Measurements from ENCODE around the gene PATZ1. TPM values are rescaled to one million over a fixed set of nuclear protein-coding genes. Genes with fewer than 3 reads are reported as not detected.
A peak's percentile ranks its signal among the peaks of the same experiment; 100 is the strongest.

The PATZ1 gene
- total RNA-seq, 1 donor from 2014 or later, result 60.7 TPM

DNA sequence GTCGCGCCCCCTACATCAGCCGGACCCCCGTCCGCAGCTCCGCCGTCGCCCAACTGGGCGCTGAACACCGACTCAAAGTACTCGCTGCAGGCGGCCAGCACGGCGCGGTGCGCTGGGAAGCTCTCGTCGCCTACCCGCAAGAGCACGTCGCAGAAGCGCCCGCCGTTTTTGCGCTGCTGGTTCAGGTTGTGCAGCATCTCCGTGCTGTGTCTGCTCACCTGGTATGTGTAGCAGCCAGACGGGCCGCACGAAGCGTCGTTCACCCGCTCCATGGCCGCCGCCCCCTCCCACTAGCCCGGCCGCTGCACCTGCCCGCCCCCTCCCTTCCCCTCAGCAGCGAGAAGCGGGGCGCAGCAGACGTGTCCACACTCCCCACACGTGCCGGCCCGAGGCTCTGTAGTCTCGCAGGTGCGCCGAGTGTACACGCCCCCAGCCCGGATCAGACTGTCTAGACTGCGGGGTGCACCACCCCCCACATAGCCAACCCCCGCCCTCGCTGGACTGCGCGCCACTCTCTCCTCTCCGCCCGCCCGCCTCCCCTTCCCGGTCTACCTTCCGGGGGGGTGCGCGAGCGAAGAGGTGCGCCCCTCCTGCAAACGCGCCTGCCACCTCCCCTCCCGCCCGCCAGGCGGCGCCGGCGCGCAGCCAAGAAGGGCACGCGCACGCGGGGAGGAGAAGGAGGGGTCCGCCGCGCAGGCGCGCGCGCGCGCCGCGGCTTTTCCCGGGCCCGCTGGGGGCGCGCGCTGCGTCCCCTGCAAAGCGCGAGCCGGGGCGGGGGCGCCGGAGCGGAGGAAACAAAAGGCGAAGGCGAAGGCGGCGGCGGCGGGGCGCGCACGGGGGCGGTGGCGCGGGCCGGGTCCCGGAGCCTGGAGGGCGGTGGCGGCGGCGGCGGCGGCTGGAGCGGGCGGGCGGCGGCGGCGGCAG, 553 bp downstream of the PATZ1 start:
- Histone ChIP-seq H3K4me3 (ENCODE audit: low read depth, low read length) (peak overlapping the region; percentile 53), H3K36me3 (ENCODE audit: control insufficient read depth, insufficient read depth, low read length) (peaks cover 2% of the 10 kb centered on the region), H3K27me3 (ENCODE audit: control insufficient read depth, insufficient read depth, low read length) (no peaks in the 10 kb centered on the region)
- DNase-seq (ENCODE audit: low read depth), result no peak
- TF ChIP-seq CTCF (IDR thresholded peaks at IDR 0.05; ENCODE audit: insufficient read depth, low read length, poor library complexity, severe bottlenecking), result peak; percentile 51

GRCh38 chr22:31344578-31345330, 1.4 kb downstream of the PATZ1 start:
- peaks cover 2% of the 10 kb centered on the region for H3K36me3 ChIP-seq (ENCODE audit: control insufficient read depth, insufficient read depth, low read length)
- no peak for TF ChIP-seq CTCF (IDR thresholded peaks at IDR 0.05; ENCODE audit: insufficient read depth, low read length, poor library complexity, severe bottlenecking)
- no peaks in the 10 kb centered on the region for H3K27me3 ChIP-seq (ENCODE audit: control insufficient read depth, insufficient read depth, low read length)
- peak overlapping the region; percentile 53 for H3K4me3 ChIP-seq (ENCODE audit: low read depth, low read length)
- DNase-seq (ENCODE audit: low read depth), result no peak

DNA sequence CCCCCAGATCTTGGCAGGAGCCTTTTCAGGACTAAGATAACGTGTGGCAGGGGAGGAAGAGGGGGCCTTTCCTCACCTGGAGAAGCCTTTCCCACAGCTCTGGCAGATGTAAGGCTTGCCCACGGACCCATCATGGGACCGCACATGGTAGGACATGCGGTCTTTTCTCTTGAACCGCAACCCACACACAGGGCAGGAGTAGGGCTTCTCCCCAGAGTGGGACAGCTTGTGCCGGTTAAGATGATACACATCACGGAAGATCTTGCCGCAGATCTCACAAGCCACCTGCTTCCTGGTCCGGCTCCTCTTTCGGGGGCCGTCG, 1.9 kb downstream of the PATZ1 start:
- H3K4me3 ChIP-seq (ENCODE audit: low read depth, low read length), result peak overlapping the region; percentile 53
- H3K36me3 ChIP-seq (ENCODE audit: control insufficient read depth, insufficient read depth, low read length), result peaks cover 2% of the 10 kb centered on the region
- no peak for TF ChIP-seq CTCF (IDR thresholded peaks at IDR 0.05; ENCODE audit: insufficient read depth, low read length, poor library complexity, severe bottlenecking)

GRCh38 chr22:31343235-31344191, 2.6 kb downstream of the PATZ1 start:
- Histone ChIP-seq H3K27me3 (ENCODE audit: control insufficient read depth, insufficient read depth, low read length) (no peaks in the 10 kb centered on the region), H3K36me3 (ENCODE audit: control insufficient read depth, insufficient read depth, low read length) (peaks cover 2% of the 10 kb centered on the region), H3K4me3 (ENCODE audit: low read depth, low read length) (peak overlapping the region; percentile 21)
- TF ChIP-seq CTCF (IDR thresholded peaks at IDR 0.05; ENCODE audit: insufficient read depth, low read length, poor library complexity, severe bottlenecking), result no peak
- DNase-seq (ENCODE audit: low read depth), result no peak

More for the DNA sequence above, 1.9 kb downstream of the PATZ1 start:
- no peak for DNase-seq (ENCODE audit: low read depth)
- no peaks in the 10 kb centered on the region for H3K27me3 ChIP-seq (ENCODE audit: control insufficient read depth, insufficient read depth, low read length)

DNA sequence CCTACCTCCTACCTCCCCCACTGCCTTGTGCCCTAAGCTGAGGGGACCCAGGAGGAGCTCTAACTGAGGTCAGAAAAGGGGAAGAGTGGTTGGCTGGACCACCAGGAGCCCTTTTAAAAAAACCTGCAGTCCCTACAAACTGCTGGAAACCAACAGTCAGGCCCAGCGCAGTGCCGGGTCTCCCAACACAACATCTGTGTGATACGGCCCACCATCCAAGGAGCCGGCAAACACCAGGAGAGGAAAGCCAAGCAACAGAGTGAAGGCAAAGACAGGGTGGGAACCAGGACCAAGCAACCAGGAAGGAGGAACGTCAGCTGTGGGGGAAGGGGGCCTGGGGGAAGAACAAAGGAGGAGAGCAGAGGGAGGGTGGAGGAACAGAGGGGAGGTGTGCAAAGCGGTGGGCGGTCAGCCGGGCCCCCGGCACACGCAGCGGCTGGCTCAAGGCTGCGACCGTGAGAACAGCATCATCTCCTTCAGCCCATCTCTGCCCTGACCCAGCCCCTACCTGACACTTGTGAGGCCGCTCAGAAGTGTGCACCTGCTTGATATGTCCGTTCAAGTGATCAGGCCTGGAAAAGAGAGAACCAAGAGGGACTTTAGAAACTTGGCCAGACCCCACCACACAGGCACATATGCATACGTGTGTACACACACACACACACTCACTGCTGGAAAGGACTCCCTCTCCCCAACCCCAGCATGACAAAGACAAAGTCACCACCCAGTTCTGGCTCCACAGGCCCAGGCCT, 3.6 kb downstream of the PATZ1 start:
- no peak for DNase-seq (ENCODE audit: low read depth)
- Histone ChIP-seq H3K36me3 (ENCODE audit: control insufficient read depth, insufficient read depth, low read length) (peaks cover 2% of the 10 kb centered on the region), H3K27me3 (ENCODE audit: control insufficient read depth, insufficient read depth, low read length) (no peaks in the 10 kb centered on the region), H3K4me3 (ENCODE audit: low read depth, low read length) (peak overlapping the region; percentile 20)
- TF ChIP-seq CTCF (IDR thresholded peaks at IDR 0.05; ENCODE audit: insufficient read depth, low read length, poor library complexity, severe bottlenecking), result no peak
